Lower lobe of right lung (tissue), 2 donors: ENCODE measurements around the gene SLC39A5. TPM values are rescaled to one million over a fixed set of nuclear protein-coding genes. Genes with fewer than 3 reads are reported as not detected.

Source experiments
- ATAC-seq, 2 donors: fragments of 200-7000 bp; cut with Tn5 transposase; one replicate each; pipeline ENCODE4 v1.9.1; 2020 to 2022; ENCODE audit warnings: mild to moderate bottlenecking in 2 of 2, moderate library complexity in 2 of 2
- DNase-seq: peaks from one replicate; pipeline ENCODE4 v3.0.0-alpha.2; 2020
- H3K27ac ChIP-seq: fragments of 200-600 bp; one replicate; pipeline ENCODE4 v1.8.0; 2022
- H3K27me3 ChIP-seq: fragments of 200-600 bp; one replicate; pipeline ENCODE4 v1.8.0; 2022; ENCODE audit warnings: low read depth
- H3K36me3 ChIP-seq: fragments of 200-600 bp; one replicate; pipeline ENCODE4 v1.8.0; 2022; ENCODE audit warnings: mild to moderate bottlenecking
- H3K4me1 ChIP-seq: fragments of 200-600 bp; one replicate; pipeline ENCODE4 v1.8.0; 2022
- H3K4me3 ChIP-seq: fragments of 200-600 bp; one replicate; pipeline ENCODE4 v1.8.0; 2022; ENCODE audit warnings: mild to moderate bottlenecking
- H3K9me3 ChIP-seq: fragments of 200-600 bp; one replicate; pipeline ENCODE4 v1.8.0; 2022
- intact Hi-C: fragments of 100-400 bp; cut with DNase I; formaldehyde crosslinking; loops from one replicate; pipeline ENCODE4 v1.11.0; 2022
- total RNA-seq: library from RNA; stranded (reverse); fragmentation: NEBNext Ultra II Directional; extraction: Animal tissue kit (Norgen Biotek cat#: 25700); gene quantifications from one replicate; pipeline ENCODE4 v1.2.1, GENCODE V29; 2021
- TF ChIP-seq, protein P1 (sequence below): fragments of 200-600 bp; IDR thresholded peaks from one replicate; pipeline ENCODE4 v1.8.0; 2022; ENCODE audit warnings: antibody characterized with exemption, mild to moderate bottlenecking
- donor health status: DM: no; HTN: yes; CAD: no; lungs with severe emphysema.

Gene SLC39A5
- total RNA-seq, 1 donor from 2014 or later: not detected

DNA sequence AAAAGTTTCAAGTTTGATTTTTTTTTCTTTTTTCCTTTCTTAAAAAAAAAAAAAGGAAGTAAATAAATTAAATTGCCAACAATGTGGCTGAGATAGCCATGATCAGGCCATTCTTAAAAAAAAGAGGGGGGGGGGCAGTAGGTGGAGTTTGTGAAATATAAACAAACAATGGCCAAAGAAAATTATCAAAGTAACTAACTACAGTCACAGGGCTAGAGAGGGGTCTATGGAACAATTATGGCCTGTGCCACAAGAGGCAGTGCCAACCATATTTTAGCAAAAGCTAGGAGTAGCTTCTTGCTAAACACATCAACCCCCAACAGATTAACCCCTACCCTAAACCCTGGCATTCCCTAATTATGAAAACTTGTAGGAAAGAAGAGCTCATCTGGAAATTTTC lies 24.4 kb upstream of the SLC39A5 start:
- ATAC-seq (no peak), DNase-seq (no peak)
- H3K4me3 ChIP-seq: no peak overlapping the region
- H3K9me3 ChIP-seq: no peaks in the 10 kb centered on the region
- H3K36me3 ChIP-seq: peaks cover 60% of the 10 kb centered on the region
- H3K4me1 ChIP-seq: no peaks in the 10 kb centered on the region
- no peak overlapping the region for H3K27ac ChIP-seq
- no peaks in the 10 kb centered on the region for H3K27me3 ChIP-seq
- TF ChIP-seq, protein P1, sequence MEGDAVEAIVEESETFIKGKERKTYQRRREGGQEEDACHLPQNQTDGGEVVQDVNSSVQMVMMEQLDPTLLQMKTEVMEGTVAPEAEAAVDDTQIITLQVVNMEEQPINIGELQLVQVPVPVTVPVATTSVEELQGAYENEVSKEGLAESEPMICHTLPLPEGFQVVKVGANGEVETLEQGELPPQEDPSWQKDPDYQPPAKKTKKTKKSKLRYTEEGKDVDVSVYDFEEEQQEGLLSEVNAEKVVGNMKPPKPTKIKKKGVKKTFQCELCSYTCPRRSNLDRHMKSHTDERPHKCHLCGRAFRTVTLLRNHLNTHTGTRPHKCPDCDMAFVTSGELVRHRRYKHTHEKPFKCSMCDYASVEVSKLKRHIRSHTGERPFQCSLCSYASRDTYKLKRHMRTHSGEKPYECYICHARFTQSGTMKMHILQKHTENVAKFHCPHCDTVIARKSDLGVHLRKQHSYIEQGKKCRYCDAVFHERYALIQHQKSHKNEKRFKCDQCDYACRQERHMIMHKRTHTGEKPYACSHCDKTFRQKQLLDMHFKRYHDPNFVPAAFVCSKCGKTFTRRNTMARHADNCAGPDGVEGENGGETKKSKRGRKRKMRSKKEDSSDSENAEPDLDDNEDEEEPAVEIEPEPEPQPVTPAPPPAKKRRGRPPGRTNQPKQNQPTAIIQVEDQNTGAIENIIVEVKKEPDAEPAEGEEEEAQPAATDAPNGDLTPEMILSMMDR: no peak
- intact Hi-C loops: no loop called here

DNA sequence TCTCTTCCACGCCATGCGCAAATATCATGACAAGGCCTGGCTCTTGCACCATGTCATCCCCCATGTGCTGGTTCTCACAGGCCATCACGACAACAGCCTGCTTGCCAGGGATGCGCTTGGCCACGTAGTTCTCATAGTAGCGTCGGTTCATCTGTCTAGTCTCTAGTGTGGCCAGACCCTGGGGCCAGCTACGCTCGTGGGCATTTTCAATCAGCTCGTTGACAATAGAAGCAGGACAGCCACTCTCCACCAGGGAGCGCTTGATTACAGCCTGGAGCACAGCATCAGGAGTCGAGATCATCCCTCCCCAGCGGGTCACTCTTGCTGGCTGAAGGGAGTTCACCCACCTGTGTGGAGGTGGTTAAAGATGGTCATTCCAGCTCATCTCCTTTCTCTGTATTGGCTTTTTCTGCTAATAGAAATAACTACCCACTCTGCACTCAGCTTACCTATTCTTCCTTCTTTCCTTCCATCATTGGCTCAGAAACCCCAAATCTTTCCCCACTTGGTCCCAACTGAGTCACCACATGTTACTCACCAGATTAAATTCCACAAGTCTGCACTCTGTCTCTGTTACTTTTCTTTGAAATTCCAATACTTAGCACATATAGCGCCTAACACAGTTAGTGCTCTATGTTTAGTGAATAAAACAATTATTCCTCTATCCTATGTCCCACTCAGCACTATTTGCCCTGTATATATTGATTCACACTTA lies 23.2 kb upstream of the SLC39A5 start:
- peak; percentile 61 to 72 for ATAC-seq
- intact Hi-C loops: no loop called here
- peaks cover 70% of the 10 kb centered on the region for H3K36me3 ChIP-seq
- H3K9me3 ChIP-seq: no peaks in the 10 kb centered on the region
- TF ChIP-seq, protein P1: peak; percentile 54
- no peak for DNase-seq
- H3K4me3 ChIP-seq: no peak overlapping the region
- H3K27ac ChIP-seq: no peak overlapping the region
- no peaks in the 10 kb centered on the region for H3K27me3 ChIP-seq
- no peaks in the 10 kb centered on the region for H3K4me1 ChIP-seq

DNA sequence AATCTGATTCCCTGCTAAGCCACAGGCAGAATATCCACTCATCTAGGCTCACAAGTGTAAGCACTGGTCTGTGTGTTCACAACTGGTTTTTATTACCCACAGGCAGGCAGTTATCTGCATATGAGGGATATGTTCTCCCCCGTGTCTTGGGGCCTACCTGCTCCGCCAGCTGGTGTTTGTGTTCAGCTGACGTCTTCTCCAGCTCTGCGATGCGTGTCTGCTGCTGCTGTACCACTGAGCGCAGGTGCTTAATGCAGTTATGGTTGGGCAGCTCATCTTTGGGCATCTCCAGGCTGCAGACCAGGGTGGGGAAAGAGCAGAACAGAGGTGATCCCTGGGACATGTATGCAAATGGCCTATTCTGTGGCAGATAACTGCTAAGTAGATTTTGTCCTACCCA lies 21.8 kb upstream of the SLC39A5 start:
- Histone ChIP-seq H3K27ac (no peak overlapping the region), H3K4me3 (no peak overlapping the region), H3K36me3 (peaks cover 84% of the 10 kb centered on the region), H3K9me3 (no peaks in the 10 kb centered on the region), H3K4me1 (no peaks in the 10 kb centered on the region), H3K27me3 (no peaks in the 10 kb centered on the region)
- no peak for DNase-seq
- no peak for ATAC-seq
- TF ChIP-seq, protein P1: no peak
- intact Hi-C loops: no loop called here

DNA sequence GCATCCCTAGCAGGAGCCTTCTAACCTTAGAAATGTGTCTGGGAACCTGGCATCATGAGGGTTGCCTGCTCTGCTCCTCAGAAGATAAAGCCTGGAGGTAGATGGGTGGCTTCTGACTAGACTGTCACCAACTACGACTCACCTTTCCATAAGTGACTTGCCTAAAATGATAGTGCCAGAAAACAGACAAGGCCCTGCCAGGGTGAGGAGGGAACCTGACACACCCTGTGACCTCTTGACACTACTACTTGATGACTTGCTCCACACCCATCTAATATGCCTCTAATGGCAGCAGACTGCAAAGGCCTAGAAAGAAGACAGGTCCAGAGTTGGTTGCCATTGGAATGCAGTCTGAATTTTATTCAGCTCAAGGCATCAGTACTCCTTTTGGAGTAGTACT lies 17.5 kb upstream of the SLC39A5 start:
- Histone ChIP-seq H3K27ac (no peak overlapping the region), H3K36me3 (peaks cover 99% of the 10 kb centered on the region), H3K4me1 (no peaks in the 10 kb centered on the region), H3K27me3 (no peaks in the 10 kb centered on the region), H3K9me3 (no peaks in the 10 kb centered on the region), H3K4me3 (no peak overlapping the region)
- intact Hi-C loops: no loop called here
- DNase-seq (no peak), ATAC-seq (no peak)
- TF ChIP-seq, protein P1: no peak

DNA sequence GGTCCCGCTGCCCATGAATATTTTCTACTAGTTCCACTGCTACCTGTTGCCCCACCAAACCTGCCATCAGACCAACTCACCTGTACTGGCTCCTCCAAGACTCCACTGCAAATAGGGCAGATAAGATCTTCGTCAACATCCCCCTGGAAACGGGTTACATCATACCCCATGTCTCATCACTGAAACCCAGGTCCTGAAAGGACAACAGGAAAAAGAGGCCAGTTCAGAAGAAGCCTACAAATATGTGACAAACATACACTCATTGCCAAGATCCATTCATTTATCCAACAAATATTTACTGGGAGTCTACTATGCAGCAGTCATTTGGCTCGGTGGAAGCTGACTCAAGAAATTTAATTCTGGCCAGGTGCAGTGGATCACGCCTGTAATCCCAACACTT lies 16.0 kb upstream of the SLC39A5 start:
- intact Hi-C loops: no loop called here
- peaks cover 85% of the 10 kb centered on the region for H3K36me3 ChIP-seq
- DNase-seq: no peak
- H3K4me3 ChIP-seq: no peak overlapping the region
- no peaks in the 10 kb centered on the region for H3K27me3 ChIP-seq
- no peaks in the 10 kb centered on the region for H3K4me1 ChIP-seq
- no peak for ATAC-seq
- H3K27ac ChIP-seq: no peak overlapping the region
- H3K9me3 ChIP-seq: no peaks in the 10 kb centered on the region
- TF ChIP-seq, protein P1: no peak
